ENCODE results near the gene NAPG.

DNA sequence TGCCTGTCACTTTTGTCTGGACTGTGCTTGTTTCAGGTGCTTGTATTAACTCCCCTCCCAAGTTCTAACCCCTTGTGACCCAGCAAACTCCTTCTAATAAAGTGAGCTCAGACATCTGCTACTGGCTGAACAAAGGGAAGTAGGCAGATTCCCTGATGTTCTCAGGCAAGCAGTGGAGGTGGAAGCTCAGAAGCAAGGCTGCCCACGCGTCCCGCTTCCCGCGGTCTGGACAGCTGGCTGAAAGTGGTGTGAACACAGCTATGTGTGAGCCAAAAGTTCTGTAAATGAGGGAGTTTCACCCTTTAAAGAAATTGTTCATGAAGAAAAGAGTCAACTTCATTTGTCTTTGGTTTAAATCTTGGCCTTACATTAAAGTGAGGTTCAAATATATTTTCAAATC, 40.0 kb downstream of the NAPG start:
- TF ChIP-seq, protein P1, sequence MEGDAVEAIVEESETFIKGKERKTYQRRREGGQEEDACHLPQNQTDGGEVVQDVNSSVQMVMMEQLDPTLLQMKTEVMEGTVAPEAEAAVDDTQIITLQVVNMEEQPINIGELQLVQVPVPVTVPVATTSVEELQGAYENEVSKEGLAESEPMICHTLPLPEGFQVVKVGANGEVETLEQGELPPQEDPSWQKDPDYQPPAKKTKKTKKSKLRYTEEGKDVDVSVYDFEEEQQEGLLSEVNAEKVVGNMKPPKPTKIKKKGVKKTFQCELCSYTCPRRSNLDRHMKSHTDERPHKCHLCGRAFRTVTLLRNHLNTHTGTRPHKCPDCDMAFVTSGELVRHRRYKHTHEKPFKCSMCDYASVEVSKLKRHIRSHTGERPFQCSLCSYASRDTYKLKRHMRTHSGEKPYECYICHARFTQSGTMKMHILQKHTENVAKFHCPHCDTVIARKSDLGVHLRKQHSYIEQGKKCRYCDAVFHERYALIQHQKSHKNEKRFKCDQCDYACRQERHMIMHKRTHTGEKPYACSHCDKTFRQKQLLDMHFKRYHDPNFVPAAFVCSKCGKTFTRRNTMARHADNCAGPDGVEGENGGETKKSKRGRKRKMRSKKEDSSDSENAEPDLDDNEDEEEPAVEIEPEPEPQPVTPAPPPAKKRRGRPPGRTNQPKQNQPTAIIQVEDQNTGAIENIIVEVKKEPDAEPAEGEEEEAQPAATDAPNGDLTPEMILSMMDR (conservative IDR thresholded peaks at IDR 0.05; ENCODE audit: low read depth, low read length): no peak
- no peak for TF ChIP-seq EZH2 (IDR thresholded peaks at IDR 0.05; ENCODE audit: borderline replicate concordance, low read depth, low read length, poor library complexity, severe bottlenecking)
